Measurements from ENCODE around the gene TRNP1. TPM values are rescaled to one million over a fixed set of nuclear protein-coding genes. Genes with fewer than 3 reads are reported as not detected.

The TRNP1 gene
- total RNA-seq, 1 experiment from 2014 or later: 7.9 TPM

- no peaks in the 10 kb centered on the region for H3K9me3 ChIP-seq (ENCODE audit: insufficient read depth, low read depth)
- DNase-seq: no peak
- no peaks in the 10 kb centered on the region for H3K27me3 ChIP-seq (ENCODE audit: insufficient read depth, low read depth)
- H3K36me3 ChIP-seq (ENCODE audit: low read depth): no peaks in the 10 kb centered on the region
- H3K9me2 ChIP-seq (ENCODE audit: insufficient read depth): no peaks in the 10 kb centered on the region
- BruUV-seq (replicated peaks): no TSS peak
- no peaks in the 10 kb centered on the region for H4K20me1 ChIP-seq (ENCODE audit: insufficient read depth)
- no peak overlapping the region for H2AFZ ChIP-seq
- peaks cover 15% of the 10 kb centered on the region for H3F3A ChIP-seq (ENCODE audit: insufficient read depth, low read depth)
- intact Hi-C loops (cut with micrococcal nuclease; ENCODE audit: unreplicated experiment): no loop called here
- CTCF ChIA-PET: interaction anchor here (0.7 kb wide), 1 partner anchor 277 kb away, joined by 6 read pairs; no protein-coding TSS in a partner anchor
- H3K79me2 ChIP-seq (ENCODE audit: low read depth): no peaks in the 10 kb centered on the region
- no peak overlapping the region for H3K4me2 ChIP-seq
- H3K27ac ChIP-seq: peak overlapping the region; percentile 79; the same call in 1 of the 2 replicates
- peaks cover 16% of the 10 kb centered on the region; the same call in 1 of the 2 replicates for H3K4me1 ChIP-seq (replicated peaks; ENCODE audit: insufficient read depth)
- no peak overlapping the region for H3K4me3 ChIP-seq
- POLR2A ChIA-PET (ENCODE audit: unreplicated experiment): no interaction called here
- no peak for TF ChIP-seq CTCF (conservative IDR thresholded peaks at IDR 0.05)
- no peak for TF ChIP-seq EZH2 (IDR thresholded peaks at IDR 0.05; ENCODE audit: low read depth)
Measured at GRCh38 chr1:27017207-27017606, 23.7 kb downstream of the TRNP1 start.

- Histone ChIP-seq H3K36me3 (ENCODE audit: low read depth) (no peaks in the 10 kb centered on the region), H3F3A (ENCODE audit: insufficient read depth, low read depth) (peaks cover 15% of the 10 kb centered on the region), H3K9me3 (ENCODE audit: insufficient read depth, low read depth) (no peaks in the 10 kb centered on the region), H3K79me2 (ENCODE audit: low read depth) (no peaks in the 10 kb centered on the region), H3K4me1 (replicated peaks; ENCODE audit: insufficient read depth) (peaks cover 12% of the 10 kb centered on the region; the same call in 1 of the 2 replicates), H3K27ac (peak overlapping the region; percentile 79), H3K4me3 (no peak overlapping the region), H4K20me1 (ENCODE audit: insufficient read depth) (no peaks in the 10 kb centered on the region), H3K27me3 (ENCODE audit: insufficient read depth, low read depth) (no peaks in the 10 kb centered on the region), H3K4me2 (no peak overlapping the region), H3K9me2 (ENCODE audit: insufficient read depth) (no peaks in the 10 kb centered on the region), H2AFZ (no peak overlapping the region)
- DNase-seq: peak in 1 of 2 experiments; percentile 80
- ChIA-PET POLR2A (ENCODE audit: unreplicated experiment) (interaction anchor here (0.6 kb wide), 2 partner anchors 14 to 56 kb away, joined by 4 read pairs; no protein-coding TSS in a partner anchor), CTCF (interaction anchor here (0.6 to 1.0 kb wide), 2 partner anchors 20 to 282 kb away, joined by 3 to 10 read pairs; no protein-coding TSS in a partner anchor)
- intact Hi-C loops (cut with micrococcal nuclease; ENCODE audit: unreplicated experiment): no loop called here
- no TSS peak for BruUV-seq (replicated peaks)
- TF ChIP-seq EZH2 (IDR thresholded peaks at IDR 0.05; ENCODE audit: low read depth) (no peak), CTCF (conservative IDR thresholded peaks at IDR 0.05) (no peak)
Measured at GRCh38 chr1:27018316-27018715, 24.8 kb downstream of the TRNP1 start.

- Histone ChIP-seq H3F3A (ENCODE audit: insufficient read depth, low read depth) (peaks cover 15% of the 10 kb centered on the region), H3K4me2 (no peak overlapping the region), H2AFZ (no peak overlapping the region), H3K4me3 (no peak overlapping the region), H3K79me2 (ENCODE audit: low read depth) (no peaks in the 10 kb centered on the region), H3K9me3 (ENCODE audit: insufficient read depth, low read depth) (no peaks in the 10 kb centered on the region), H3K9me2 (ENCODE audit: insufficient read depth) (no peaks in the 10 kb centered on the region), H3K36me3 (ENCODE audit: low read depth) (no peaks in the 10 kb centered on the region), H3K27me3 (ENCODE audit: insufficient read depth, low read depth) (no peaks in the 10 kb centered on the region), H3K4me1 (replicated peaks; ENCODE audit: insufficient read depth) (peaks cover 12% of the 10 kb centered on the region; the same call in 1 of the 2 replicates), H3K27ac (no peak overlapping the region), H4K20me1 (ENCODE audit: insufficient read depth) (no peaks in the 10 kb centered on the region)
- CTCF ChIA-PET: interaction anchor here (0.5 kb wide), 1 partner anchor 15 kb away, joined by 4 read pairs; no protein-coding TSS in a partner anchor
- intact Hi-C loops (cut with micrococcal nuclease; ENCODE audit: unreplicated experiment): no loop called here
- POLR2A ChIA-PET (ENCODE audit: unreplicated experiment): no interaction called here
- BruUV-seq (replicated peaks): no TSS peak
- DNase-seq: no peak
- no peak for TF ChIP-seq CTCF (conservative IDR thresholded peaks at IDR 0.05)
- TF ChIP-seq EZH2 (IDR thresholded peaks at IDR 0.05; ENCODE audit: low read depth): no peak
Measured at GRCh38 chr1:27021354-27022031, 28.0 kb downstream of the TRNP1 start.

All from PC-9 (cell line).